Central memory CD4-positive, alpha-beta T cell (primary cell): ENCODE data around the gene SSC4D.
"Not testable (repeated sequence)": the region's sequence is repeated elsewhere in the genome, so short reads cannot be mapped to it uniquely, and the experiment has no call there.

Experiments used
- DNase-seq: peaks from one replicate; pipeline ENCODE4 v3.0.0; 2022
- total RNA-seq, 3 experiments: gene quantifications; one replicate each; lab custom pipeline; 2026; lab: John Stamatoyannopoulos, UW

The SSC4D gene
- 0 to 0.67 (median 0.49) reads per million in 3 experiments for total RNA-seq

GRCh38 chr7:76409537-76409936 lies at the start of gene SSC4D:
Gene SSC4D (minus strand): TSS chr7:76409697. CDS start chr7:76404439, 5,258 bp downstream.
- no peak for DNase-seq

GRCh38 chr7:76458504-76458903 lies 49.0 kb upstream of the SSC4D start:
- DNase-seq: not testable (repeated sequence)

DNA sequence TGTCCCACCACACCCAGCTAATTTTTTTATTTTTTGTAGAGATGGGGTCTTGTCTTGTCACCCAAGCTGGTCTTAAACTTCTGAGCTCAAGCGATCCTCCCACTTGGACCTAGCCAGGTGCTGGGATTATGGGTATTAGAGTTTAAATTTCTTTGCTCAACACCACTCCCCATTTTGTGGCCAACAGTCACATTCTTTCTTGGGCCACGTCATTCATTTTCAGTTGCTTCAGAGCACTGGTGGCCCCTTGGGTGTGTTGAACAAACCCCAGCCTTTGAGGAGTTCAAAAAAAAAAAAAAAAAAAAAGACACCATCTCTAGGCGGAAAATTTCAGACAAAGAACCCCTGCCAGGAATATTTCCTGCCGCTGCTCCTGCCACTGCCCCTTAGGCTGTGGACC lies 47.5 kb upstream of the SSC4D start:
- DNase-seq: not testable (repeated sequence)

DNA sequence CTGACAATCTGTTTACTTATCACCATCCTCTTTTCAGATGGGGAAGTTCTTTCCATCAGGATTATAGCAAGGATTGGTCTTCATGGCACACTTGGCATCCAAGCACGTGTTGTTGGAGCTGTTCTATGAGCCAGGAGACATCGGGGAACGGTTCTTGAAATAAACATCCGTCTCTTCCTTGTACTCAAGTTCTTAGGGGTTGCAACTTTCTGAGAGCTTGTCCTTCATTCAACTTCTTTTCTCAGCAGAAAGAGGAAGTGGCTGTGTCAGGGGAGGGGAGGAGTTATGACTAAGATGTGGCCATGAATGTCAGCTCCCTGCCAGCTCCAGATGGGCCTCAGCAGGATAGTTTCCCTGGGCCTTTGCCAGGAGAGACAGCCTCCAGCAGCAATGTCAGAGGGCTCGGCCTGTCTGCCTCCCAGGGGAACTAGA lies 36.1 kb upstream of the SSC4D start:
- not testable (repeated sequence) for DNase-seq

DNA sequence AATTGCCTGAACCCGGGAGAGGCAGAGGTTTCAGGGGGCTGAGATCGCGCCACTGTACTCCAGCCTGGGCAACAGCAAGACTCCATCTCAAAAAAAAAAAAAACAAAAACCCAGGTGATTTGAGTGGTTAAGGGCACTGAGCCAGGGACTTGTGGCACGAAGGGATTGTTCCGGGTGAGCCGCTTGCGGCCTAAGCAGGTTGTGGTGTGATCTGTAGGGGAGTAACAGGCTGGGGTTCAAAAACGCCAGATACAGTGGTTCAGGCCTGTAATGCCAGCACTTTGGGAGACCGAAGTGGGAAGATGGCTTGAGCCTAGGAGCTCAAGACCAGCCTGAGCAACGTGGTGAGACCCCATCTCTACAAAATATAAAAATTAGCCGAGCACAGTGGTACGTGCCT lies 34.3 kb upstream of the SSC4D start:
- DNase-seq: peak; percentile 17

DNA sequence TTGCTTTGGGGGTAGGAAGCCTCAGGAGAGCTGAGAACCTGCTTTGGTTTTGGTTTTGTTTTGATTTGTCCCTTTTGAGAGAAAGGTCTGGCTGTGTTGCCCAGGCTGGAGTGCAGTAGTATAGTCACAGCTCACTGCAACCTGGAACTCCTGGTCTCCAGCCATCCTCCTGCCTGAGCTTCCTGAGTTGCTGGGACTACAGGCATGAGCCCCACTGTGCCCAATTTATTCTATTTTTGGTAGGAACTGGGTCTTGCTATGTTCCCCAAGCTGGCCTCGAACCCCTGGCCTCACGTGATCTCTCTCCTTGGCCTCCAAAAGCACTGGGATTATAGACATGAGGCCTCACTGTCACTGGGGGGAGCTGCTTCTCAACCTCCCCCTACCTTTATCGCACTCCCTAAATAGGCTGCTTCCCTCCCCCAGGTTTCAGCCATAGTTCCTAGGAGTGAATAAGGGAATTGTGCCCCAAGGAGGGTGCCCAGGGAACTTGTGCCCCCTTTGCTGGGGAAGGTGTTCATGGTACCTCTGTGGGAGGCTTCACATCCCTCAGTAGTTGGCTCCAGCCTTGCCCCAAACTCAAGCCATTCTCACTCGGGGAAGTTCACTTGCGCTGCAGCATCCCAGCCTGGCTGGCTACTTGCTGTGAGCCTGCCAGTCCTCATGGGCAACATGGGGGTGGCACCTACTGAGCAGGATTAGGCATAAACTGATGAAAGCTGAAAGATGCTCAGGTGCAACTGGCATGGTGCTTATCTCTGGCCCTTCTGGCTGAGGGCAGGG lies 33.4 kb upstream of the SSC4D start:
- DNase-seq: not testable (repeated sequence)

DNA sequence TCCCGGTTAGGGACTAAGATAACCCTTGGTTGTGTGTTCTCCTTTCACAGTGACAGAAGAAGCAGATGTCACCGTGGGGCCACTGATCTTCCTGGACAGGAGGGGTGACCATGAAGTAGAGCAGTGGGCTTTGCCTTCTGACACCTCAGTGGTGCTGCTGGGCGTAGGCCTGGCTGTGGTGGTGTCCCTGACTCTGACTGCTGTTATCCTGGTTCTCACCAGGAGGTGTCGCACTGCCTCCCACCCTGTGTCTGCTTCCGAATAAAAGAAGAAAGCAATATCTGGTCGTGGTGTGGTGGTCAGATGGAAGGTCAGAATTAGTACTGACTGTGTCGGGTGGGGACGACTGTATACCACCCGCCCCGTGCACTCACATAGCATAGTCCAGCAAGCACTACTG lies 32.3 kb upstream of the SSC4D start:
- DNase-seq: not testable (repeated sequence)

- DNase-seq: not testable (repeated sequence)
These were observed 30.9 kb upstream of the SSC4D start for GRCh38 chr7:76440404-76440803.

- DNase-seq: not testable (repeated sequence)
These were observed 29.8 kb upstream of the SSC4D start for GRCh38 chr7:76439120-76439888.

DNA sequence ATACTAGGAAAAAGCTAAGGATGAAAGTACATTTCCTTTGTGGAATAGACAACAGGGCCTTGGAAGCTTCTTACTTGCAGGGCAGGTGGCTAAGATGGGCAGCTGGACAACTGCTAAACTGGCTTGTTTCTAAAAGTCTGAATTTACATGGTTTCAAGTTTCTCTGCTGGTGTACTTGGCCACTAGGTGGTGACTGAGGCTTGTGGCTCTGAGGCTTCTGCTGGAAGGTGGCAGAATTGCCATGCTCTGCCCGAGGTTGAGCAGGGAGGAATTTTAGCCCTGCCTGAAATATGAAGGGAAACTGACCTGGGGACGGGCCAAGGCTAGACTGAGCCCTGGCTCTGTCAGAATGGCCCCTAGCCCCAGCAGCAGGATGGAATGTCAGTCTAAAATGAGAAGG lies 28.4 kb upstream of the SSC4D start:
- DNase-seq: peak; percentile 32

DNA sequence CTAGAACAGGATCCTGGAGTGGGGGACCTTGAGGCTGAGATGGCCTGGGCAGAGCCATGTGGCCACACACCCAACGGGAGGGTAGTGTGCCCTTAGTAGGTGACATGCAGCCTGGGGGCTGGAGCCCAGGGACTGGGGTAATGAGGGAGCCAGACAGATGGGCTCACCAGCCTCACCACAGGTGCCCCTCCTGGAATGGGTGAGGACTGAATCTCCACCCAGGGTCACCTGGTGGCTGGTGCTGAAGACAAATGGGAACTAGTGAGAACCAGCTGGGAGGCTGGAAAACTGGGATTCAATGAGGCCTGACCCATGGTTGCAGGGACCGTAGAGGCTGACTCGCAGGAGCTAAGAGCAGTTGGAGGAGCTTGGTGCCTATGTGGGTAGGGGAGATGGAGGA lies 21.3 kb upstream of the SSC4D start:
- DNase-seq: no peak

DNA sequence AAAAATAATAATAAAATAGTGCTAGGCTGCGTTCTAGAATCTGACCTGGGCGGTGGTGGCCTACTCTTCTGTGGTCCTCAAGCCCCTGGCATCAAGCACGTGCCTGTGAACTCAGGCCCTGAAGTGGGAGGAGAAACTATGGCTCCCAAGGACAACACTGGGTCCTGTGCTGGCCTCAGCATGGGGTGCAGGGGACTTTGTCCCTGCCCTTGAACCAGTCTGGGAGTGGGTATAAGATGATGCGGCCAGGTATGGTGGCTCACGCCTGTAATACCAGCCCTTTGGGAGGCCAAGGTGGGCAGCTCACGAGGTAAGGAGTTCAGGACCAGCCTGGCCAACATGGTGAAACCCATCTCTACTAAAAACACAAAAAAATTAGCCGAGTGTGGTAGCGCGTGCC lies 20.7 kb upstream of the SSC4D start:
- DNase-seq: no peak

GRCh38 chr7:76428868-76429805 lies 19.6 kb upstream of the SSC4D start:
- DNase-seq: no peak

DNA sequence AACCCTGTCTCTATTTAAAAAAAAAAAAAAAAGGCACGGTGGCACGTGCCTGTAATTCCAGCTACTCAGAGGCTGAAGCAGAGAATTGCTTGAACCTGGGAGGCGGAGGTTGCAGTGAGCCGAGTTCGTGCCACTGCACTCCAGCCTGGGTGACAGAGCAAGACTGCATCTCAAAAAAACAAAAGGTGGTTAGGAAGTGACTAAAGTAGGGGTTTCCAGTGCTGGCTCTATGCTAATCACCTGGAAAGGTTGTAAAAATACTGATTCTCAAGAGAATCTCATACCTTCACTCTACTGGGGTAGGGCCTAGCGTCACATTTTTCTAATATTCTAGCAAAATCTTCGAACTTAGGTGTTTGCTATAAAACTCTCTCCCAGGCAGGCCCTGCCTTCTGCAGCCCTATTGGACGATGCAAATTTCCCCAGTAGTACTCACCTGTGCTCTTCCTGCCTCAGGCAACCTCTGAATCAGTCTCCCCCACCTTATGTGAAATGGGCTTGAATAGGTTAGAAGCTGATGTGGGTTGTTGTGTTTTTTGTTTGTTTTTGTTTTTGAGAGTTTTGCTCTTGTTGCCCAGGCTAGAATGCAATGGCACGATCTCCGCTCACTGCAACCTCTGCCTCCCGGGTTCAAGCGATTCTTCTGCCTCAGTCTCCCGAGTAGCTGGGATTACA lies 18.8 kb upstream of the SSC4D start:
- no peak for DNase-seq

DNA sequence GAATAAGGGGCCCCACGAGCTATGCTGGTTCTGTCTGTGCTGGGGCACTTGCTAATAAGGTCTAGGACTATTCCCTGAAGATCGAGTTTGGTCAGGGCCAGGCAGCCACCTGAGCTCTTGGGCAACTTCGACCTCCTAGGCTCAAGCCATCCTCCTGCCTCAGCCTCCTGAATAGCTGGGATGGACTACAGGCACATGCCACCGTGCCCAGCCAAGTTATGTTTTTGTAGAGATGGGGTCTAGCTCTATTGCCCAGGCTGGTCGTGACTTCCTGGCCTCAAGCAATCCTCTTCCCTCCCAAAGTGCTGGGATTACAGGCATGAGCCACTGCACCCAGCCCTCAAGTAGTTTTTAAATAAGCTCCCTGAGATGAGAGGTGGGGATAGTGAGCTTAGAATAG lies 18.1 kb upstream of the SSC4D start:
- no peak for DNase-seq

DNA sequence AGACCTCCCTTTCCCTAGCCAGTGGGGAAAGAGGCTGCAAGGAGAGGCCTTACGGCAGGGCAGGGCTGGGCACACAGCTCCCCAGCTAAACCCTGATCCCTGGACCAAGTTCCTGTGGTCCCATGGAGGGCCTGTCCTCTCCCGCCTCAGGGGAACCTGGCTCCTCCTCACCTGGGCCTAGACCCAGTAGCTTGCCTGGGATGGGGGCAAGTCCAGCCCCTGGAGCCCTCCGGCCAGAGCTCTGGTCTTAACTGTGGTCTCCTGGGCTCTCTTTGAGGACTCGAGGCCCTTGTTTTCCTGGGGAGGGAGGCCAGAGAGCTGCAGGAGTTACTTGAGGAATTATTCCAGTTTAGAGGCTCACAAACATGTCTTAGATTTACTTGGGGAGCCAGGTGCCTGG lies 16.7 kb upstream of the SSC4D start:
- no peak for DNase-seq

GRCh38 chr7:76425558-76425957 lies 16.1 kb upstream of the SSC4D start:
- not testable (repeated sequence) for DNase-seq

- no peak for DNase-seq
These were observed 15.7 kb upstream of the SSC4D start for GRCh38 chr7:76425156-76425555.

DNA sequence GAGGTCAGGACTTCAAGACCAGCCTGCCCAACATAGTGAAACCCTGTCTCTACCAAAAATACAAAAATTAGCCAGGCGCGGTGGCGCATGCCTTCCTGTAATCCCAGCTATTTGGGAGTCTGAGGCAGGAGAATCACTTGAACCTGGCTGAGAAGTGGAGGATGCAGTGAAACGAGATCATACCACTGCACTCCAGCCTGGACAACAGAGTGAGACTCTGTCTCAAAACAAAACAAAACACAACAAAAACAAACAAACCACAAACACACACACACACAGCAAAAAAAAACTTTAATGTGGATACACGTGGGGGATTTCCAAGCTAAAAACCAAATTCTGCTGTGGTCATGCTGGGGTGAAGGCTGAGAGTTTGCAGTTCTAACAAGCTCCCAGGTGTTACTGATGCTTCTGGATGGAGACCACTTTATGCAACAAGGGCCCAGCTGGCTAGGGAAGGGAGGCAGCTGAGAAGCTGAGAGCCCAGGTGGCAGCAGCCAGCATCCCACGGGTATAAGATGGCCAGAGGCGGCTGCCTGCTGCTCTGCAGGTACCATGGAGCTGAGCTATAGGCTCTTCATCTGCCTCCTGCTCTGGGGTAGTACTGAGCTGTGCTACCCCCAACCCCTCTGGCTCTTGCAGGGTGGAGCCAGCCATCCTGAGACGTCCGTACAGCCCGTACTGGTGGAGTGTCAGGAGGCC lies 15.1 kb upstream of the SSC4D start, which contains the start of gene ZP3:
TSS of gene ZP3 (plus strand) at position 538 of the 699 bp plus-strand sequence. CDS start at position 553, 15 bp downstream.
- no peak for DNase-seq

GRCh38 chr7:76423666-76424412 lies 14.3 kb upstream of the SSC4D start:
- no peak for DNase-seq

GRCh38 chr7:76421097-76421496 lies 11.6 kb upstream of the SSC4D start:
- not testable (repeated sequence) for DNase-seq
